GM18505 (cell line): Measurements from ENCODE around the gene ACADL.

Experiments used
- ATAC-seq: cut with Tn5 transposase; IDR thresholded peaks from one replicate; pipeline ENCODE4 v1.9.1; 2021; ENCODE audit not compliant: unreplicated experiment
- POLR2A ChIP-seq: IDR thresholded peaks from 4 replicates; pipeline ENCODE4 v1.6.1; 2011; ENCODE audit warnings: borderline replicate concordance; ENCODE audit not compliant: insufficient read depth, insufficient read length; ENCODE audit errors: extremely low read depth

Gene ACADL

DNA sequence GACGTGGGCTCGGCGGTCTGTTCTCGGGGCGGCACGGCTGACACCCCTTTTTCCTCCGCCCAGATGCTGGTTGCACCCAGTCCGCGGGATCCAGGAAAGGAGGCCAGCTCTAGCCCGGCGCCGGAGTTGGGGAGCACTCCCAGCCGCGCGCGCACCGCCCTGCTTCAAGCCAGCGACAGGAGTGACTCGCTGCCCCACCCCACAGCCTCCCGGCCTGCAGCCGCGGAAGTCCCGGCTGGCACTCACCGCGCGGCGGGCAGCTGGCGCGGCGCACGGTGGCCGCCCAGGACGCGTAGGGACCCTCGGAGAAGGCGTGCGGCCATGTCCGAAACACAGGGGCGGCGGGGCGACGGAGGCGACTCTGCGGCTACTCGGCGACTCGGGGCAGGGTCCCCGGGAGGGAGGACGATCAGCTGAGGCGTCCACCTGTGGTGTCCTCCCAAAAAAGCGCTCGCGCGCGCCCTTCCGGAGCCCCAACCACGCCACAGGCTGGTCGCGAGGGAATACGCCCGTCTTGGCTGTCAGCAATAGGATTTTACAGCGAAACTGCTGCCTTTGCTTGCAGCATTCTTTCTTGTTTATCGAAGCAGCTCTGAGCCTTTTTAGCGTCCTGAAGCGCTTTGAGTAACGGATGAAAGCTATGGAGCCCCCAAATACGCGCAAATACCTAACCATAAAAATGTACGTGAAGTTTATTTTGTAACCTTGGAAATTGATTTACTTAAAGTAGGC lies at the start of gene ACADL:
Gene ACADL, minus strand, starts transcription at position 507 of the 732 bp plus-strand sequence. Its CDS starts 184 bp downstream, at position 323.
- no peak for TF ChIP-seq POLR2A
- no peak for ATAC-seq

DNA sequence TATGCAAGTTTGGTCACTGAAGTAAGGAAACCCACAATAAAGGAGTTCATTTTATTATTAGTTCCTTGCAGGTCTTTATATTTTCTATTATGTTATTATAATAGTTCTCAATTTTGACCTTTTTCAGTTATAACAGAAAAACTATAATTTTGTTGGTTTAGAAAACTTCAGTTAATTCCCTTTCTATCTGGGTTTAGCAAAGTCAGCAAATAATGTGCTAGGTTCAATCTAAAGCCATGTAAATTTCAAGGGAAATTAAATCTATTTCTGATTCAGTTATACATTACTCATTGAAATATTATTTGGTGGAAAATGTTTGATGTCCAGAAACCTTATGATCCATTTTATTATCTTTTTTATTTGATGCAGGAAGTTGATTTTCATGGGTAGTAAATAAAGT lies 46.1 kb upstream of the ACADL start:
- ATAC-seq, result no peak
- TF ChIP-seq POLR2A, result no peak

DNA sequence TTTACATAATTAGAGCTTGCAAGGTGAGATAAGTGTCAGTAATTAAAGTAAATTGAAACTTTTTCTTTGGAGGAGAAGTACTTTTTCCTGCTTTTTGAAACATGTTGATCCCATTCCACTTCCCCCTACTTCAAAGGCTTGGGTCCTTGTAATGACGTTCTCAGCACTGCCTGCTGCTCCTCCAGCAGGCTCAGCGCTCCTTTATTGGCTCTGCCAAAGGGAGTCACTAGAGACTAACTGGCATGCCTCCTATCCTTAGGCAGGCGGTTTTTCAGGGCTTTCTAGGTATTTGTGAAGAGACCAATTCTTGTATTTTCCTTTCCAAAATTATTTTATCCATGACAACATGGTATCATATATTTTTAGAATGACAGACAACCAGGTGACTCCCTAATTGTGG lies 43.9 kb upstream of the ACADL start:
- no peak for ATAC-seq
- no peak for TF ChIP-seq POLR2A

DNA sequence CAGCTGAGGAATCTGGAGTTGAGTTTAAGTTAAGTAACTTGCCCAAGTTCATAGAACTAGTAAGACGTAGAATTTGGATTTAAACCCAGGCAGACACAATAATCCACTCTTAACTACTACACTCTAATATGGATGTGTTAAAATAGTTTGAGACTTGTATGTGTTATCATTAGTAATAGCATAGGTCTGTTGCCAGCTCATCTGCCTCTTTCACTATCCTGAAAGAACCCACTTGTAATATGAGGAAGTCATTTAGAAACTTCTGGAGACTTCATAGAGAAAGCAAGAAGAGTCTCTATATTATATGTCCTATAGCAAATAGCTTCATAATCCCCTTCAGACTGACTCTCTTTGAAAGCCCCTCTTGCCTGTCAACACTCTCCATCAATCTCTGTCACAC lies 43.0 kb upstream of the ACADL start:
- no peak for TF ChIP-seq POLR2A
- ATAC-seq, result no peak

DNA sequence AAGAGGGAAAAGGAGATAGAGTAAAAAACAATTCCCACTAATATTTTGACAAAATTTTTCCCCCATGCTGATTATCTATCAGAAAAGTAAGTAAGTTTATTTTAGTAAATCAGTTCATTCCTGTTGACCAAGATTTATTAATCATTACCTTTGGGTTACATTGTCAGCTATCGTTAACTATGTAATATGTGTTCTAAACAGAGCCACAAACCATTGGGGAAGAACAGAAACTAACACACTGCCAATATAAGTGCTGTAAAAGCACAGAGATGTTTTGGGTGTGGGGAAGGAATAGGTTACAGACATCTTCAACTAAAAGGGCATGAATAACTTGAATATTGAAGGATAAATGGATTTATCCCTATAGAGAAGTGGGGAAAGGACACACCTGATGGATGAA lies 42.5 kb upstream of the ACADL start:
- TF ChIP-seq POLR2A, result no peak
- no peak for ATAC-seq

DNA sequence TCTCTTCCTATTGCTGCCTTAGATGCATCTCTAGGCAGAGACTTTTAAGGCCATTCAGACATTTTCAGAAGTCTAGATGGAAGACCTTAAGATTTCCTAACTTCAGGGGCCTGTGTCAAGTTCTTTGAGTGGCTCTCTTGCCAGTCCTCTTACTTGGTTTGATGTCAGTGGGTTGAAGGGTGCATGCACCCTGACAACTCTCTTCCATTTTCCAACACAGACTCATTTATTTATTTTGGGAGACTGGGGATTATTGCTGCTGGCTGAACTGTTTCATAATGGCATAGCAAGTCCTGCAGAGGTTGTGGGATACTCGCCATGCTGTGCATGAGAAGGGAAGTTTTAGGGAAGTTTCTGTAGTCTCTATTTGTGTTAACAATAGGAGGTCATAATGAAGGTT lies 39.0 kb upstream of the ACADL start:
- ATAC-seq, result no peak
- no peak for TF ChIP-seq POLR2A

DNA sequence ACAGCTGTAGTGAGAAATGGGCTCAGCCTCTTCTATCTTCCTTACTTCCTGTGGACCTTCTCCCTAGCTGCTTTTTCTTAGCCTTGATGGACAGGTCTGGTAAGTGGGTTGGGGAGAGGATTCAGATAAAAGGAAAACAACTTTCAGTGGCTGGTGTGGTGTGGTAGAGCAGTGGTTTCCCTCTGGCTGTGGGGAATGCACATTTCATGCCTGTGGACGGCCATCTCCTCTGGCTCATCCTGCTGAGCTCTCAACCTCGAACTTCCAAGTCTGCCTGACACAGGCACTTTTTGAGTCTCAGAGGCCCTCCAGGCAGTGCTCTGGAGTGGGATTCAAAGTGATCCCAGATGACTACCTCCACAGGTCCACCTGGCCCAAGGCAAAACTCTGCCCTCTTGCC lies 38.6 kb upstream of the ACADL start:
- no peak for TF ChIP-seq POLR2A
- no peak for ATAC-seq

DNA sequence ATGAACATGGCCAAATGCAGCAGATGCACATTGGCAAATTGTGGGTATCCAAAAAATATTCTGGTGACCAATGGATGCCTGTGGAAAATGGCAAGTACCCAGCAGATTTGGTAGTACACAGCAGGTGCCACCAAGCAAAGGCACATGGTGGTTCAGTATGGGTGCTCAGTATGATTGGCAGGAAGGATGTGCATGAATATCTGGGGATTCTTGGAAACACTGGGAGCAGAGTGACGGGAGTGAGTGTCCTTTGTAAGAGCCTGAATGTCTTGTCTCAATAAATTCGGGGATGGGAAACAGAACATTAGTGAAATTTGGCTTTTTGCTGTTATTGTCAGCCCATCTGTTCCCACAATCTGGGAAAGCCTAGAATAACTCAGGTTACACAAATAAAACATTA lies 36.8 kb upstream of the ACADL start:
- no peak for ATAC-seq
- no peak for TF ChIP-seq POLR2A

DNA sequence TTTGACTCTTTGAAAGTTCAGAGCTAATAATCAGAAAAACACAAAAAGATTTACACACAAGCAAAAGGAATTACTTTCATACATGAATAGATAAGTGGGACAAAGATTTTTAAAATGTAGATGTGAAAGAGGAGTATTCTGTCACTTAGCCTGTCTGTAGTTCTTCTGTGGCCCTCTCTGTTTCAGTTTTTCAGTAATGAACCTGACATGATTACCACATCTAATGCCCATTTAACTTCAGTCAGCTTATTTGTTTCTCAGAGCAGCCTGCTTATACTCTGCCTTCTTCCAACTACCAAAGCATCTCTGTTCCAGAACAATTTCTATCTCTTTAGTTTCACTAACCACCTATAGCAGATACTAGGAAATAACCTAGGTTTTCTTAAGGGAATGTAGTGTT lies 34.4 kb upstream of the ACADL start:
- no peak for ATAC-seq
- TF ChIP-seq POLR2A, result no peak

DNA sequence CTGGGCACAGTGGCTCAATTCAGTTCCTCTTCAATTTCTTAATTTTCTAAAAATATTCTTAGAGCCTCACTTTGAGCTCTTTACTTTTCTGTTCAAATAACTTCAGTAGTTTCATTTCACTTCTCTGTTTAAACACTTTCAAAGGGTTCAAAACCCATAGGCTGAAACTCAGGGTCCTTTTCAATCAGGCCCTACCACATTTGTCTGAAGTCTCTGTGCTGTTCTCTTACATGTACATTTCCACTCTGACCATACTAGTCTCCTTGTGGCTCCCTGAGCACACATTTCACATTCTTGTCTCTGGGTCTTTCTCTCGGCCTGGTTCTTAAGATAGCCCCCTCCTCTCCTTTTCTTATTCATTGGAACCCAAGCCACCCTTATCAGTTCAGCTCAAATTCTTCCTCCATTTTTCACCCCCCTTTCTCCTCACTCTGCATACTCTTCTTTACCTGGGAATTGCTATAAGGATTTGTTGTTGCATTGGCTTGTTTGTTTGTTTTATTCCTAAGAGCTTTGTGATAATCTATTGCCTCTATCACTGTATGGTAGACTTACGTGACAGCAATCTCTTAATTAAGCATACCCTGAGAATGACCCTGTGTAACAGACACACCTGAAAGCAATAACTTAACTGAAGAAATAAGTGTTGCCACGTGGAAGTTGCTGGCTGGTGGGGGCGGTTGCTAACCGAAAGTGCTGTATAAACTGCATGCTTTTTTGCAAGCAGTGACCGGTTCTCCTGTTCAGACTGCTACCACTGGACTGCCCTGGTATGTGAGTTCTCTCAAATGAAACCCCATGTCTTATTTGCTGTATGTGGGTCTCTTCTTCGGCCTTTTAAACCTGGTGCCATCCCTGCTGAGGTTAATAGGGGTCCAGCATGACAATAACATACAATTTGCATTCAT lies 27.7 kb upstream of the ACADL start:
- ATAC-seq, result no peak
- TF ChIP-seq POLR2A, result no peak

DNA sequence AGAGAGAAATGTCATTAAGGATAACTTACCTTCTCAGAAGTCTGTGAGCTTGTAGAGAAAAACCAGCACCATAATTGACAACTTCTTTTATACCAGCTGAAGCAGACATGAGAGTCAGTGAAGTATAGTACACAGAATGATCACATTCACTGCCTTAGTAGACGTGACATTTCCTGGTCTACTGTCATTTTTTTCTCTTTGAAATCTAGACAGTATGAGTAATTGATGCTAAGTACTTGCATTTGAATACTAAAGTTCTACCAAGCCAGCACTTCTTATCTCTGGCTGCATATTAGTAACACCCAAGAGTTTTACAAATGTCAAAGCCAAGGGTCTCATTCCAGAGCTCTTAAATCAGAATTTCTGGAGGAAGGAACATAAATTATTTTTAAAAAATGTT lies 25.4 kb upstream of the ACADL start:
- ATAC-seq, result no peak
- TF ChIP-seq POLR2A, result no peak

DNA sequence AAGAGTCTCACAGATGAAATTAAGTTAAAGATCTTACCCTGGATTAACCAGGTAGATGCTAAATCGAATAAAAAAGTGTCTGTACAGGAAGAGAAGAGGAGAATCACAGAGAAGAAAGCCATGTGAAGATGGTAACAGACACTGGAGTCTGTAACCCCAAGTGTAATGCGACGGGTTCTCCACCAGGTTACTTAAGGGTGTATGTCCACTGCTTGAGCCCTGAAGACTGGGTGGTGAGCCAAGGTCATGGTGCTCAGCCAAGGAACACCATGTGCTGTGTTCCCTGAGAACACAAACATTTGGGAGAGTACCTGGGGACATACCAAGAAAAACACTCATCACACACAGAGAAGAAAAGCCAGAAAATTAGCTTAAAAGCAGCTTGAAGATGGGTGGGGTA lies 8.2 kb upstream of the ACADL start:
- ATAC-seq, result no peak
- TF ChIP-seq POLR2A, result no peak

DNA sequence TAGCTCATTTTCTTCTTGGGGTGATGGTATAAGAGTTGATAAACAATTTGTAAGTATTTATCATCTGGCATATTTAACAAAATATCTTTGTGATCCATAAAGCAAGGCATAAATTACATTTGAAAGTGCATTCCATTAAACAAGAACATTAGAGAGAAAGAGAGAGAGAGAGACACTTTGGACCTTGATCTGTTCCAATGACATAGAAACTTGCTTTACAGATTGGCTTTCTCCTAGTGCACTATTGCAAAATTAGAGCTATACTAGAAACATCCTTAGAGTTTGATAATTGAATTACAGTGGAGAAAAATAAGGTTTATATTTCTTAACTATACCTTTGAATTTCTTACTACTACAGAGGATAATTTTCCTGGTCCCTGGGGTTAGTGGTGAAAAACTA lies 5.7 kb upstream of the ACADL start:
- no peak for ATAC-seq
- TF ChIP-seq POLR2A, result no peak

DNA sequence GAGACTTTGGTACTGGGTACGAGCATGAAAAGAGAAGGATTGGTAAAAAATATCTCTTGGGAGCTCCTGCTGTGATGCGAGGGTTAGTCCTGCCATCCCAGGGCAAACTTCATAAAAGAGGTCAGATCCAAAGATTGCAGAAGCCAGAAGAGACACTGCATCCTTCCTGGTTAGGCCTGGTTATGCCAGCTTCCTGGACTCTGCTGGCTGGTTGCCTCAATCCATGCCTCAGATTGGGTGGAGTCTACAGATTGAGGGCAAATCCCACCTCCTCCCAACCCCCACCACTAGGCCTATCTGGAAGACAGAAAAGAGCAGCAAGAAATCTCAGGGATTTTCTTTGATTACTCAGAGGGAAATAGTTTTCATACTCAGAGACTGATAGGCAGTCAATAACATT lies 5.3 kb upstream of the ACADL start:
- ATAC-seq, result no peak

DNA sequence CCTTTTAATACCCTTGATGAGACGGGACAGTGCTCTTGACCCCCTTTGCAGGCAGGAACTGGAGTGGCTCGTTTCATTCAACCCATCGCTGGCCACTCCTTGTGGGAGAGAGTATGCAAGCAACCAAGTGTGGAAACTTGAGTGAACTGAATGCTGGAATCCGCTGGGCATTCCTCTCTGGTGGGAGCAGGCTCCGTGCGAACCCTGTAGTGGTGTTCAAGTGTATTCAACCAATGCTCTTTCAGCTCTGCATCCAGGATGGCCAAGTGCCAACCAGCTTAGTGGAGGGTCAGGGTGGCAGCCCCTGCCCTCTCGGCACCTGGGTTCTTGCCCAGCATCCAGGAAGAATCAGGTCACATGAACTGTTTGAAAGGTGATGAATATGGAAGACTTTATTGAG lies 3.3 kb upstream of the ACADL start:
- no peak for TF ChIP-seq POLR2A
- ATAC-seq, result no peak

More for the DNA sequence above, 5.3 kb upstream of the ACADL start:
- no peak for TF ChIP-seq POLR2A
